PC-9 (cell line): ENCODE data around the gene NAT8. TPM values are rescaled to one million over a fixed set of nuclear protein-coding genes. Genes with fewer than 3 reads are reported as not detected.

Experiments
- BruUV-seq: library from RNA; stranded (reverse); fragments of 400-500 nt; replicated peaks from 2 replicates; lab custom pipeline; 2021; lab: Mats Ljungman, UMichigan
- CTCF ChIA-PET: fragments of 300-600 bp; sonication (Branson Sonifier 250); formaldehyde crosslinking; loops from one replicate; lab custom pipeline; 2022; ENCODE audit warnings: antibody characterized with exemption; lab: Charles Lee
- POLR2A ChIA-PET: fragments of 300-600 bp; sonication (Branson Sonifier 250); formaldehyde crosslinking; loops from one replicate; lab custom pipeline; 2022; ENCODE audit warnings: antibody characterized with exemption; ENCODE audit not compliant: unreplicated experiment; lab: Charles Lee
- DNase-seq, 2 experiments: peaks; one replicate each; pipeline versions ENCODE4 v3.0.0 to v3.0.0-alpha.2; 2015 to 2022; ENCODE audit warnings: mixed read lengths in 1 of 2
- H2AFZ ChIP-seq: fragments of 200-600 bp; sonication (generic); 2 replicates; pipeline ENCODE4 v1.8.1; 2017; ENCODE audit warnings: antibody characterized with exemption
- H3F3A ChIP-seq: fragments of 200-600 bp; sonication (generic); 2 replicates; pipeline ENCODE4 v1.8.1; 2017; ENCODE audit warnings: antibody characterized with exemption, mild to moderate bottlenecking, low read depth; ENCODE audit not compliant: insufficient read depth
- H3K27ac ChIP-seq: fragments of 200-600 bp; sonication (generic); 2 replicates; pipeline ENCODE4 v1.6.1; 2016; ENCODE audit warnings: mixed run types
- H3K27me3 ChIP-seq: fragments of 200-600 bp; sonication (generic); 2 replicates; pipeline ENCODE4 v1.6.1; 2016; ENCODE audit warnings: low read depth, mixed run types; ENCODE audit not compliant: insufficient read depth
- H3K36me3 ChIP-seq: fragments of 200-600 bp; sonication (generic); 2 replicates; pipeline ENCODE4 v1.6.1; 2016; ENCODE audit warnings: low read depth, mixed run types
- H3K4me1 ChIP-seq: fragments of 200-600 bp; sonication (generic); replicated peaks from 2 replicates; pipeline ENCODE4 v1.6.1; 2016; ENCODE audit warnings: mixed run types; ENCODE audit not compliant: insufficient read depth
- H3K4me2 ChIP-seq: fragments of 200-600 bp; sonication (generic); 2 replicates; pipeline ENCODE4 v1.6.1; 2017; ENCODE audit warnings: mixed run types
- H3K4me3 ChIP-seq: fragments of 200-600 bp; sonication (generic); 2 replicates; pipeline ENCODE4 v1.6.1; 2016; ENCODE audit warnings: mixed run types
- H3K79me2 ChIP-seq: fragments of 200-600 bp; sonication (generic); 2 replicates; pipeline ENCODE4 v1.6.1; 2017; ENCODE audit warnings: low read depth, mixed run types
- H3K9me2 ChIP-seq: fragments of 200-600 bp; sonication (generic); 2 replicates; pipeline ENCODE4 v1.8.1; 2017; ENCODE audit warnings: mild to moderate bottlenecking; ENCODE audit not compliant: insufficient read depth
- H3K9me3 ChIP-seq: fragments of 200-600 bp; sonication (generic); 2 replicates; pipeline ENCODE4 v1.8.1; 2016; ENCODE audit warnings: low read depth; ENCODE audit not compliant: insufficient read depth
- H4K20me1 ChIP-seq: fragments of 200-600 bp; sonication (generic); 2 replicates; pipeline ENCODE4 v1.8.1; 2017; ENCODE audit not compliant: insufficient read depth
- CTCF ChIP-seq: fragments of 200-600 bp; sonication (generic); conservative IDR thresholded peaks from 2 replicates; pipeline ENCODE4 v1.6.1; 2017; ENCODE audit warnings: mixed run types, antibody characterized with exemption, mild to moderate bottlenecking, moderate library complexity
- EZH2 ChIP-seq: fragments of 200-600 bp; sonication (generic); IDR thresholded peaks from 2 replicates; pipeline ENCODE4 v1.8.0; 2017; ENCODE audit warnings: antibody characterized with exemption, low read depth
- intact Hi-C: fragments of 100-400 bp; cut with micrococcal nuclease; formaldehyde crosslinking; loops from one replicate; pipeline ENCODE4 v1.10.0; 2022; ENCODE audit not compliant: unreplicated experiment
- total RNA-seq: library from RNA; stranded (reverse); gene quantifications from 2 replicates; pipeline ENCODE4 v1.2.3, GENCODE V29; 2021

NAT8 gene
- total RNA-seq, 1 experiment from 2014 or later, result not detected

- H4K20me1 ChIP-seq, result no peaks in the 10 kb centered on the region
- no peak overlapping the region for H2AFZ ChIP-seq
- H3K36me3 ChIP-seq, result no peaks in the 10 kb centered on the region
- DNase-seq, result no peak
- H3K79me2 ChIP-seq, result no peaks in the 10 kb centered on the region
- H3K4me1 ChIP-seq, result no peaks in the 10 kb centered on the region
- H3K9me2 ChIP-seq, result no peaks in the 10 kb centered on the region
- ChIA-PET POLR2A (no interaction called here), CTCF (no interaction called here)
- no peak overlapping the region for H3K27ac ChIP-seq
- intact Hi-C loops, result no loop called here
- no peaks in the 10 kb centered on the region for H3K27me3 ChIP-seq
- H3K9me3 ChIP-seq, result no peaks in the 10 kb centered on the region
- no peak overlapping the region for H3K4me2 ChIP-seq
- H3K4me3 ChIP-seq, result no peak overlapping the region
- H3F3A ChIP-seq, result no peaks in the 10 kb centered on the region; the same call in 1 of the 2 replicates
- no peak for TF ChIP-seq CTCF
- TF ChIP-seq EZH2, result no peak
- BruUV-seq, result no TSS peak
Measured at GRCh38 chr2:73594251-73594650, 48.0 kb downstream of the NAT8 start.

- no peak overlapping the region for H3K27ac ChIP-seq
- no peak for DNase-seq
- H3K36me3 ChIP-seq, result no peaks in the 10 kb centered on the region
- H3K4me2 ChIP-seq, result no peak overlapping the region
- intact Hi-C loops, result no loop called here
- H3K9me2 ChIP-seq, result no peaks in the 10 kb centered on the region
- H3K4me1 ChIP-seq, result no peaks in the 10 kb centered on the region
- ChIA-PET POLR2A (no interaction called here), CTCF (no interaction called here)
- no peaks in the 10 kb centered on the region for H3K79me2 ChIP-seq
- no peaks in the 10 kb centered on the region for H3K9me3 ChIP-seq
- H3K4me3 ChIP-seq, result no peak overlapping the region
- TF ChIP-seq EZH2 (no peak), CTCF (no peak)
- H2AFZ ChIP-seq, result no peak overlapping the region
- no TSS peak for BruUV-seq
- H4K20me1 ChIP-seq, result no peaks in the 10 kb centered on the region
- no peaks in the 10 kb centered on the region; the same call in 1 of the 2 replicates for H3F3A ChIP-seq
- H3K27me3 ChIP-seq, result no peaks in the 10 kb centered on the region
Measured at GRCh38 chr2:73593680-73594079, 48.5 kb downstream of the NAT8 start.

Other genes starting within 250 kb of the NAT8 start
- 20.4 and 33.8 TPM in 2 replicates for gene TPRKB, start 94.9 kb upstream of the NAT8 start, total RNA-seq
- 18.8 and 24.1 TPM in 2 replicates for gene DUSP11, start 137.7 kb upstream of the NAT8 start, total RNA-seq
- not detected in 2 replicates for gene C2orf78, start 141.8 kb upstream of the NAT8 start, total RNA-seq
- gene STAMBP, start 186.5 kb upstream of the NAT8 start, total RNA-seq, result 42.9 and 52.2 TPM in 2 replicates